Body of pancreas (tissue), 4 donors: ENCODE data around the gene MCTP1. TPM values are rescaled to one million over a fixed set of nuclear protein-coding genes. Genes with fewer than 3 reads are reported as not detected.

Source experiments
- ATAC-seq: fragments of 150-250 bp; one replicate; pipeline ENCODE4 v1.9.1; 2016
- DNase-seq, 4 donors: peaks; one replicate each; pipeline ENCODE4 v3.0.0-alpha.2; 2019
- H3K27ac ChIP-seq, 4 donors: fragments of 200-600 bp; sonication (generic); 1 replicate in 3 of 4; 2 replicates in 1 of 4; pipeline versions ENCODE4 v1.5.1 to v1.6.1; 2016 to 2019; ENCODE audit warnings: mild to moderate bottlenecking in 1 of 4, mixed read lengths in 1 of 4, moderate library complexity in 1 of 4
- H3K27me3 ChIP-seq, 2 donors: fragments of 200-600 bp; sonication (generic); one replicate each; pipeline ENCODE4 v1.6.0; 2016; ENCODE audit warnings: mild to moderate bottlenecking in 1 of 2
- H3K36me3 ChIP-seq, 2 donors: fragments of 200-600 bp; sonication (generic); replicated peaks in 1 of 2; 2 replicates each; pipeline ENCODE4 v1.5.1; 2016; ENCODE audit warnings: low read depth in 2 of 2; ENCODE audit not compliant: insufficient read depth in 1 of 2
- H3K4me1 ChIP-seq: fragments of 200-600 bp; sonication (generic); one replicate; pipeline ENCODE4 v1.6.0; 2016
- H3K4me3 ChIP-seq, 2 donors: fragments of 200-600 bp; sonication (generic); 1 replicate in 1 of 2; 2 replicates in 1 of 2; pipeline ENCODE4 v1.5.1; 2016 to 2019
- H3K9me3 ChIP-seq, 3 donors: fragments of 200-600 bp; sonication (generic); 1 replicate in 2 of 3; 2 replicates in 1 of 3; pipeline ENCODE4 v1.5.1; 2016
- CTCF ChIP-seq, 7 experiments: fragments of 450-650 bp in 4 of 7; fragments of 200-600 bp in 3 of 7; sonication (generic) in 3 of 7; IDR thresholded peaks; one replicate each; pipeline ENCODE4 v1.5.1; 2016 to 2019; ENCODE audit warnings: antibody characterized with exemption in 7 of 7
- POLR2A ChIP-seq, 3 donors: fragments of 450-650 bp; IDR thresholded peaks; one replicate each; pipeline ENCODE4 v1.6.1; 2016; ENCODE audit warnings: antibody characterized with exemption in 3 of 3, mild to moderate bottlenecking in 2 of 3
- WGBS, 2 donors: methylation state at CpG; one replicate each; pipeline ENCODE4 v1.1.5; 2017; 5-methylcytosine and 5-hydroxymethylcytosine counted together
- intact Hi-C: fragments of 100-400 bp; cut with DNase I; formaldehyde crosslinking; loops from one replicate; pipeline ENCODE4 v1.15.1; 2023
- total RNA-seq, 2 donors: library from RNA; depleted of rRNA; stranded (reverse); fragments of >200 nt; gene quantifications; one replicate each; pipeline ENCODE4 v1.1.0, GENCODE V29; 2016

Gene MCTP1
- total RNA-seq, 2 donors from 2014 or later, result 3.6 to 8.8 TPM

- Histone ChIP-seq H3K36me3 (no peaks in the 10 kb centered on the region), H3K27ac (no peak overlapping the region), H3K4me1 (no peaks in the 10 kb centered on the region), H3K4me3 (no peak overlapping the region), H3K27me3 (no peaks in the 10 kb centered on the region), H3K9me3 (no peaks in the 10 kb centered on the region)
- no peak for ATAC-seq
- intact Hi-C loops, result no loop called here
- DNase-seq, result no peak
- no peak for TF ChIP-seq CTCF (IDR thresholded peaks at IDR 0.05)
- no peak for TF ChIP-seq POLR2A (IDR thresholded peaks at IDR 0.05)
Measured at GRCh38 chr5:95111141-95111540, 173.8 kb downstream of the MCTP1 start.

DNA sequence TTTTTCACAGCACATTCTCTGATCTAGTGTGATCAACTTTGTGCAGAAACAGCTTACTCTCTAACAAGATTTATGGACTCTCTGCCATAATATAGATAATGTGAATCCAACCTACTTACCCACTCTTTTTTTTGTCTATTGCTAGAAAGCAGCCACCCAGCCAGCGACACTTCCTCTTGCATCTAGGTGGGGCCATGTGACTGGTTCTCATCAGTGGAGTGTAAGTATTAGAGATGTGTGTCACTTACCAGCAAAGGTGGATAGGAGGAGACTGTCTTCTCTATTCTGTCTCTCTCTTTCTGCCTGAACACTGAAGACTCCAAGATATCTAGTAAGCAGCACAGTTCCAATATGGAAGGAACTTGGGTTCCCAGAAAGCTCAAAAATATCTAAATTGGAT is 174.8 kb downstream of the MCTP1 start:
- no peak for DNase-seq
- no peaks in the 10 kb centered on the region for H3K4me1 ChIP-seq
- no peaks in the 10 kb centered on the region for H3K36me3 ChIP-seq
- intact Hi-C loops, result no loop called here
- WGBS, 2 donors, result 50 to 54% methylated on average over 1 of the region's 1 CpG
- no peak for ATAC-seq
- H3K9me3 ChIP-seq, result no peaks in the 10 kb centered on the region
- no peak overlapping the region for H3K27ac ChIP-seq
- TF ChIP-seq POLR2A (IDR thresholded peaks at IDR 0.05) (no peak), CTCF (IDR thresholded peaks at IDR 0.05) (no peak)
- H3K4me3 ChIP-seq, result no peak overlapping the region
- H3K27me3 ChIP-seq, result no peaks in the 10 kb centered on the region

DNA sequence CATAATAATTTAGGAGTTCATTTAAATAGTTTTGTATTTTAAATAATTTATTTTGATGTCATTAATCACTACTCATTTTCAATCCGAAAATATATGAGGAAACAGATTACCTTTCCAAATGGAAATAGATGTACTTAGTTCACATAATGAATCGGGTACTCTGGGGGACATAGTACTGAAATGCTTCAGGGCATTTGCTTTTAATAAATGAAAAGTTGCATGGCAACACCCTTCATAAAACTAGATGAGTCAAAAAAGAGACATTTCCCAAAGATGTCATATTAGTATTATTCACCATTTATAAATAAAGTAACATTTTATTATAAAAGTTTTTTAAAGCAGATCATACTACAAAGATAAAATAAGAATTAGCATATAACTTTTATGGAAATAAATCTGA is 177.8 kb downstream of the MCTP1 start:
- no peaks in the 10 kb centered on the region for H3K9me3 ChIP-seq

GRCh38 chr5:95105638-95106037 is 179.3 kb downstream of the MCTP1 start:
- 67 to 77% methylated on average over 1 of the region's 1 CpG for WGBS, 2 donors

More for the DNA sequence above, 177.8 kb downstream of the MCTP1 start:
- H3K4me1 ChIP-seq, result no peaks in the 10 kb centered on the region
- H3K36me3 ChIP-seq, result no peaks in the 10 kb centered on the region
- H3K27me3 ChIP-seq, result no peaks in the 10 kb centered on the region
- 51 to 64% methylated on average over 2 of the region's 2 CpGs for WGBS, 2 donors
- TF ChIP-seq CTCF (IDR thresholded peaks at IDR 0.05) (no peak), POLR2A (IDR thresholded peaks at IDR 0.05) (no peak)
- intact Hi-C loops, result no loop called here
- ATAC-seq (no peak), DNase-seq (no peak)
- H3K27ac ChIP-seq, result no peak overlapping the region
- no peak overlapping the region for H3K4me3 ChIP-seq

More at GRCh38 chr5:95105638-95106037, 179.3 kb downstream of the MCTP1 start:
- ATAC-seq, result no peak
- no peak for DNase-seq
- intact Hi-C loops, result no loop called here
- H3K27ac ChIP-seq, result no peak overlapping the region
- TF ChIP-seq POLR2A (IDR thresholded peaks at IDR 0.05), result no peak
- no peak for TF ChIP-seq CTCF (IDR thresholded peaks at IDR 0.05)
- H3K9me3 ChIP-seq, result no peaks in the 10 kb centered on the region
- no peaks in the 10 kb centered on the region for H3K4me1 ChIP-seq
- no peaks in the 10 kb centered on the region for H3K27me3 ChIP-seq
- no peak overlapping the region for H3K4me3 ChIP-seq
- H3K36me3 ChIP-seq, result no peaks in the 10 kb centered on the region
